OCI-LY7 (cell line): Measurements from ENCODE around the gene PLXDC1.
"Not testable (repeated sequence)": the region's sequence is repeated elsewhere in the genome, so short reads cannot be mapped to it uniquely, and the experiment has no call there.

Experiments
- CTCF ChIP-seq: fragments of 200-600 bp; sonication (generic); conservative IDR thresholded peaks from 2 replicates; pipeline ENCODE4 v1.5.1; 2014; ENCODE audit warnings: mild to moderate bottlenecking, antibody characterized with exemption, low read length, moderate library complexity, mixed read lengths
- EZH2phosphoT487 ChIP-seq: fragments of 200-600 bp; sonication (generic); IDR thresholded peaks from 2 replicates; pipeline ENCODE4 v1.6.1; 2018; ENCODE audit warnings: low read depth, borderline replicate concordance, mild to moderate bottlenecking, mixed run types, antibody characterized with exemption, low read length, moderate library complexity, mixed read lengths

GRCh38 chr17:39129544-39129943, 21.9 kb downstream of the PLXDC1 start:
- not testable (repeated sequence) for TF ChIP-seq CTCF, EZH2phosphoT487
